ENCODE data around the gene LCNL1.

DNA sequence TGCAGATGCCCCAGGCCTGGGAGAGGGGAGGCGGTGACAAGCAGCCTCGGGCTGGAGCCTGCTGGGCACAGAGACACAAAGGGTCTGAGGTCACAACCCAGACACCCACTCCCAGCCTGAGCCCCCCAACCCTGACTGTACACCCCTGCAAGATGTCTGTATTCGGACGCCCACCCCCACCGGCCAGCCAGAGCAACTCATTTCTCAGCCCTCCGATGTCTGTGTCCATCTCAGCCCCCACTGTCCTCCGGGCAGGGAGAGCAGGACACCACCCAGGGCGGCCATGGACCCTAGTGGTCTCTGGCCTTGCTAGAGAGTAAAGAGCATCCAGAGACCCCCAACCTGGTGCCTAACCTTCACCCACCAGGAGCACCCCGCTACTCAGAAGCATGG, 26.9 kb upstream of the LCNL1 start:
- TF ChIP-seq, protein P1, sequence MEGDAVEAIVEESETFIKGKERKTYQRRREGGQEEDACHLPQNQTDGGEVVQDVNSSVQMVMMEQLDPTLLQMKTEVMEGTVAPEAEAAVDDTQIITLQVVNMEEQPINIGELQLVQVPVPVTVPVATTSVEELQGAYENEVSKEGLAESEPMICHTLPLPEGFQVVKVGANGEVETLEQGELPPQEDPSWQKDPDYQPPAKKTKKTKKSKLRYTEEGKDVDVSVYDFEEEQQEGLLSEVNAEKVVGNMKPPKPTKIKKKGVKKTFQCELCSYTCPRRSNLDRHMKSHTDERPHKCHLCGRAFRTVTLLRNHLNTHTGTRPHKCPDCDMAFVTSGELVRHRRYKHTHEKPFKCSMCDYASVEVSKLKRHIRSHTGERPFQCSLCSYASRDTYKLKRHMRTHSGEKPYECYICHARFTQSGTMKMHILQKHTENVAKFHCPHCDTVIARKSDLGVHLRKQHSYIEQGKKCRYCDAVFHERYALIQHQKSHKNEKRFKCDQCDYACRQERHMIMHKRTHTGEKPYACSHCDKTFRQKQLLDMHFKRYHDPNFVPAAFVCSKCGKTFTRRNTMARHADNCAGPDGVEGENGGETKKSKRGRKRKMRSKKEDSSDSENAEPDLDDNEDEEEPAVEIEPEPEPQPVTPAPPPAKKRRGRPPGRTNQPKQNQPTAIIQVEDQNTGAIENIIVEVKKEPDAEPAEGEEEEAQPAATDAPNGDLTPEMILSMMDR (IDR thresholded peaks at IDR 0.05) = no peak
- TF ChIP-seq EZH2 (IDR thresholded peaks at IDR 0.05; ENCODE audit: borderline replicate concordance, insufficient read depth, low read depth, low read length, poor library complexity, severe bottlenecking) = no peak
